H1 (cell line): ENCODE measurements around the gene MEF2D. TPM values are rescaled to one million over a fixed set of nuclear protein-coding genes. Genes with fewer than 3 reads are reported as not detected.

Source experiments
- KDM1A ChIP-seq: fragments of 200-600, 300-600 bp; sonication (generic); IDR thresholded peaks from 2 replicates; pipeline ENCODE4 v1.7.1; 2016; ENCODE audit warnings: mild to moderate bottlenecking, low read length, borderline replicate concordance
- polyA plus RNA-seq, 7 experiments: library from polyadenylated mRNA; depleted of rRNA in 3 of 7; stranded (reverse) in 5 of 7; unstranded in 2 of 7; fragments of >200 nt in 5 of 7; fragments of 200-250 nt in 2 of 7; gene quantifications; 1 replicate in 5 of 7; 2 replicates in 1 of 7; 4 replicates in 1 of 7; pipeline versions ENCODE4 v1.2.1 to v1.2.3, GENCODE V29; 2011 to 2013; ENCODE audit warnings: missing spikeins in 2 of 7, mixed read lengths in 2 of 7
- total RNA-seq: library from RNA; stranded (reverse); fragmentation: NEBNext Ultra II Directional; extraction: Animal tissue kit (Norgen Biotek cat#: 25700); gene quantifications from 2 replicates; pipeline ENCODE4 v1.2.1, GENCODE V29; 2021
- TF ChIP-seq, protein P1 (sequence below): IDR thresholded peaks from 2 replicates; pipeline ENCODE4 v1.6.1; 2011; ENCODE audit warnings: low read depth, mild to moderate bottlenecking, low read length; ENCODE audit not compliant: insufficient read depth

MEF2D gene
- total and polyA plus RNA-seq, 2 of the 8 experiments (the other 6 are each of a cell fraction or from before 2014, with no cell fraction given) = 17.3 to 20.3 TPM

GRCh38 chr1:156463874-156464273 lies 36.7 kb downstream of the MEF2D start (continued):
- TF ChIP-seq KDM1A = no peak
- TF ChIP-seq, protein P1, sequence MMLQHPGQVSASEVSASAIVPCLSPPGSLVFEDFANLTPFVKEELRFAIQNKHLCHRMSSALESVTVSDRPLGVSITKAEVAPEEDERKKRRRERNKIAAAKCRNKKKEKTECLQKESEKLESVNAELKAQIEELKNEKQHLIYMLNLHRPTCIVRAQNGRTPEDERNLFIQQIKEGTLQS = no peak
